ENCODE data around the gene C2orf78.
A peak's percentile ranks its signal among the peaks of the same experiment; 100 is the strongest.

The C2orf78 gene

DNA sequence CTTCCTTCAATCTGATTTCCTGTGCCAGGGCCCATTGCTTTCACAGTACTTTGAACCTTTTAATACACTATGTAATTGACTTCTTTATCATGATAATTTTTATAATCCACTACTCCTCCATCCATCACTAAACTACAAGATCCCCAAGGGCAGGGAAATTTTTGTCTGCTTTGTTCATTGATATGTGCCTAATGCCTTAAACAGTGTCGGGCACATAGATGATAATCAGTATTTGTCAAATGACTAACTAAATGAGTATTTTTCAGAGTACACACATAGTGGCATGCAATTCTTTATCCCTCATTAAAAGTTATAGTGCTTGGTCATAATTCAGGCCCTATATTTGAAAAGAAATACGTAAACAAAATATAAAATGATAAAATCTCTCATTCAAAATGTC, 39.4 kb downstream of the C2orf78 start:
- Mint-ChIP-seq H3K36me3 (no peaks in the 10 kb centered on the region), H3K9me3 (no peaks in the 10 kb centered on the region), H3K27ac (no peak overlapping the region), H3K27me3 (no peaks in the 10 kb centered on the region), H3K4me1 (peaks cover 31% of the 10 kb centered on the region), H3K4me3 (no peak overlapping the region)

DNA sequence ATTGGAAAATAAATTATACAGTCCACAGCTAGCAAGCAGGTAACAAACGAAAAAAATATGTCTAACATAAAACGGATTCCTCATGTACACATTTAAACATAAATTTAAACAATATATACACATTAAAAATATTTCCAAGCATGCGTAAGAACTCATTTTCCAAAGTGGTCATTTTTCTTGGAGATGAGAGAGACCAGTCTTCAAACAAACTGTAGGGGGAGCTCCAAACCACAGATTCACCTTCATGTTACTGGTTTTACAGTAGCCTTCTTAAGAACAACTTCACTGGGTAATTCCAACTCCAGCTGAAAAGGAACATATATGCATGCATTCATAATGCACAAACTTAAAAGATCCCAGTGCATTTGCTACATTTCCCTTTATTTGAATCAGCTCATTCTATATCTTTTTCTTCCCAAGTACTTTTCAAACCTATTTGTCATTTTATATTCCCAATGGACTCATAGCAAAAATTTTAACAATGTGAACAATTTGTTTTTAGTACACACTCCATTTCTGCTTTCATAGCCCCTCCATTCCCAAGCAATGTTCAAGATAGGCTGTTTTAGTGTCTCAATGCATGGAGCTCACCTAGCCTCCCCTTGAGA, 40.0 kb downstream of the C2orf78 start:
- Mint-ChIP-seq H3K27ac (peak overlapping the region; percentile 35), H3K9me3 (no peaks in the 10 kb centered on the region), H3K27me3 (no peaks in the 10 kb centered on the region), H3K4me1 (peaks cover 35% of the 10 kb centered on the region), H3K4me3 (no peak overlapping the region), H3K36me3 (no peaks in the 10 kb centered on the region)

DNA sequence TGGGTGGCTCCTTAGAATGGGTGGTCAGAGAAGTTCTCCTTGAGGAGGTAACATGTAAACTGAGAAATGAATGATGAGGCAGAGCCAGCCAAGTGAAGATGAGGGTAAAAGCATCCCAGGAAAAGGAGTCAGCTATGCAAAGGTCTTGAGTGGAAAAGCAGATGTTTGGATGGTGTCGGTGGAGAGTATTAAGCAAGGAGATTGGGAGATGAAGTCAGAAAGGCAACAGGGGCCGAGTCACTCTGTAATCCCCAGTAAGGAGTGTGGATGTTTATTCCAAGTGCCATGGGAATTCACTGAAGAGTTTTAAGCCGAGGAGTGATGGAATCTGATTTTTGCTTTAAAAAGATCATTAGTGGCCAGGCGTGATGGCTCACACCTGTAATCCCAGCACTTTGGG, 41.4 kb downstream of the C2orf78 start:
- Mint-ChIP-seq H3K36me3 (peaks cover 4% of the 10 kb centered on the region), H3K27ac (no peak overlapping the region), H3K9me3 (no peaks in the 10 kb centered on the region), H3K4me1 (peaks cover 48% of the 10 kb centered on the region), H3K27me3 (no peaks in the 10 kb centered on the region), H3K4me3 (no peak overlapping the region)

DNA sequence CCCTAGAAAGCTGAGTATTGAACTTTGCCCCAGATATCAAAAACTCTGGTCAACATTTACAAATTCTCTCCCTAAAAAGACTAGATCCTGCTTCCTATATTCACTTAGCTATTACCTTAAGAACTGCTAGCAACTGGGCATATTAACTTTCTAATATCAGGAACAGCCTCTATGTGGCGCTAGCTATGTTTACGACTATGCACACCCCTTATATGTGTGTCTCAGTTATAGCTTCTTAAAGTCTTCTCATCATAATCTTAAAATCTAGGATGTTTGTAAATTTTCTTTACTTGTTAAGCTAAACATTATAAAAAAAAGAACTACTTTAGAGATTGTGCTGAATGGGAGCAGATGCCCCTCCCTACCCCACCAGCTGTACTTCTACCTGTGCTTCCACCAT, 43.0 kb downstream of the C2orf78 start:
- Mint-ChIP-seq H3K27me3 (no peaks in the 10 kb centered on the region), H3K4me1 (peaks cover 52% of the 10 kb centered on the region), H3K27ac (peak overlapping the region; percentile 84), H3K4me3 (peak overlapping the region; percentile 94), H3K9me3 (no peaks in the 10 kb centered on the region), H3K36me3 (peaks cover 6% of the 10 kb centered on the region)

DNA sequence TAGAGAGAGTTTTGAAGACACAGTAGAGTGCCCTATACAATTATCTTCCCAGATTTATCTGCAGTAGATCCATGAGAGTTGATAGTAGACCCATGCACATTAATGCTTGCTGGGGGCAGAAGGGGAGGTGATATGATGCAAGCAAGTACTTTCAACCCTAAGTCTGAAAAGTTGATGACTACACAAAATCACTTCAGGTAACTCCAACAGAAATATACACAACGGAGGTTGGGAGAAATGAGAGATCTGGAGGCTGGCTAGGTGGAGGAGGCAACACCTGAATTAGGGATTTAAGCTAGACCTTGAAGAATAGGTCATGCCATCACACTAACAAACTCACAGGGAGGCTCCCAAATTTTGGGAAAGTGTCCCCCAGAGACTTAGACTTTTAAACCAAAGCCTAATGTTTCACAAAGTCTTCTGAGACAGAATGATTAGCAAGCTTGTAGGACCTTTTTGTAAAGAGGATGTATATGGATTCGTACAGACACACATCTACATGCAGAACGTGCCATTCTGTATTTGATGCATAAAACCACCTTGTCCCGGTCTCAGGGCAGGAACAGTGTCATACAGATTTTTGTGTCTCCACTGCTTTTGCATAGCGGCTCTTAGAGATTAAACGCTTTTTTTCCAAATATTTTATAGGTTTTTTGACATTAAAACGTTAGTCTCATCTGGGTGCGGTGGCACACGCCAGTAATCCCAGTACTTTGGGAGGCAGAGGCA, 43.8 kb downstream of the C2orf78 start:
- peaks cover 5% of the 10 kb centered on the region for H3K9me3 Mint-ChIP-seq
- peaks cover 12% of the 10 kb centered on the region for H3K36me3 Mint-ChIP-seq
- no peaks in the 10 kb centered on the region for H3K27me3 Mint-ChIP-seq
- peak overlapping the region; percentile 84 for H3K27ac Mint-ChIP-seq
- H3K4me3 Mint-ChIP-seq, result peak overlapping the region; percentile 94
- peaks cover 58% of the 10 kb centered on the region for H3K4me1 Mint-ChIP-seq

DNA sequence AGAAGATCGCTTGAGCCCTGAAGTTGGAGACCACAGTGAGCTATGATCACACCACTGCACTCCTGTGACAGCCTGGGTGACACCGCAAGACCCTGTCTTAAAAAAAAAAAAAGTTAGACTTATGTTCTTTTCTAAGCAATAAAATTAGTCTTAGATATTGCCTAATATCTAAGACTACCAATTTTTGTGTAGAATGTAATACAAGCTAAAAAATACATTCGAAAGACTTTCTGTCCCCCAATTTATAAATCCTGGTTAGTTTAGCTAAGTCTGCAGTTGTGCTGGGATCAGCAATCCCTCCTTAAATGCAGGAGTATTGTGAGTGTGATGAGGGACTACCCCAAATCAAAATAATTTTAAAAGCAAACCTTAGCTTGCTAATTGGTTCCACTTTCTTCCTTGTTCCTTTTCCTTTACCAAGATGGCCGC, 44.4 kb downstream of the C2orf78 start:
- no peaks in the 10 kb centered on the region for H3K27me3 Mint-ChIP-seq

DNA sequence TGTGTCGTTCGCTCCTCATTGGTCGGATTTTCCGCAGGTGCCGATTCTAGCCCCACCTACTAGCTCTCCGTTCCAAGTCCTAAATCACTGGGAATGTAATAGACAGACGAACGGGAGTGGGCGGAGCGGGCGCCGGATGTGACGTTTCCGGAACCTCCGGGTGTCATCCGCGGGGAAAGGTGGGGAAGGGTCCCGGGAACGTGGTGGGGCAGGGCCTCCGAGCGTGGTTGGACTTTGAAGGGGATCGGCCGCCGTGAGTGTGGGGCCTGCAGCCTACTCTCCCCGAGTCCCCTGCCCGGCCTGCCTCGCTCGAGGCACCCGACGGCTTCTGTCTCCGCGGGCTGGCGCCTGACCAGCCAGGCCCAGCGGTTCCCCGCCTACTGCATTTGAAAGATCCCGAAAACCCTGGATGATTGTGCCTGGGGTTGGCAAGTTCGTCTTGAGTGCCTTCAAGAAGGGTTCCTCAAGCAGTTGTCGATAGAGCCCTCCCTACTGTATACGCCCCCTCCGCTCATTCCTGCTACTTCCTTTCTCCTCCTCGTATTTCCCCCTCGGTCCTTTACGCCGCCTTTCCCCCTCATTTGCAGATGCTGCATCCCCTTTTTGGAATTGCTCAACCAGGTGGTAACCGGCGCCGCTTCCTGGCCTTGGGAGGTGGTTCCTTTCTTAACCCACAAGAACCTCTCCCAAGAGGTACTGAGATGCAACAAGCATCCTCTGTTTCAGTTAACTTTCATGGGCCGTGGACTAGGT, 45.0 kb downstream of the C2orf78 start, which contains the start of gene STAMBP:
STAMBP (plus strand) TSS at position 144 of the 753 bp plus-strand sequence. CDS start 1,896 bp downstream, outside the sequence.
- Mint-ChIP-seq H3K27me3 (no peaks in the 10 kb centered on the region), H3K4me1 (peaks cover 62% of the 10 kb centered on the region), H3K9me3 (peaks cover 5% of the 10 kb centered on the region), H3K4me3 (peak within 1 kb of the TSS; percentile 94), H3K36me3 (peaks cover 12% of the 10 kb centered on the region), H3K27ac (peak within 1 kb of the TSS; percentile 100)

More for the DNA sequence above, 44.4 kb downstream of the C2orf78 start:
- Mint-ChIP-seq H3K4me3 (peak overlapping the region; percentile 94), H3K27ac (peak overlapping the region; percentile 100), H3K36me3 (peaks cover 12% of the 10 kb centered on the region), H3K4me1 (peaks cover 61% of the 10 kb centered on the region), H3K9me3 (peaks cover 5% of the 10 kb centered on the region)

DNA sequence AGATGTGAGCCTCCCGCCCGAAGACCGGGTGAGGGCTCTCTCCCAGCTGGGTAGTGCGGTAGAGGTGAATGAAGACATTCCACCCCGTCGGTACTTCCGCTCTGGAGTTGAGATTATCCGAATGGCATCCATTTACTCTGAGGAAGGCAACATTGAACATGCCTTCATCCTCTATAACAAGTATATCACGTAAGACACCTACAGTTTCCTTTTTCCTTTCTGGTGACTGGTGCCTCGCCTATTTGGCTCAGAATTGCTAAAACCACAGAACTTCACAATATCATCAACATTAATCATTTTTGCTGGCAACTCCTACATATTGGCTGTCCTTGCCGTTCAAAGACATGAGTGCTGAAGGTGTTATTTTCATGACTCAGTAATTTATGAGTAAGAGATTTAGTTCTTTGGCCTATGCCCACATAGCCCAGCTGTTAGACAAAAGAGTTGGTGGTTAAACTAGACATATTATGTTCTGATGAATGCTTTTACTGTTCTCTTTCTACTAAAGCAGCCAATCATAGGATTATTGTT, 47.0 kb downstream of the C2orf78 start:
- Mint-ChIP-seq H3K36me3 (peaks cover 19% of the 10 kb centered on the region), H3K27ac (peak overlapping the region; percentile 100), H3K27me3 (no peaks in the 10 kb centered on the region), H3K4me3 (peak overlapping the region; percentile 94), H3K4me1 (peaks cover 62% of the 10 kb centered on the region), H3K9me3 (peaks cover 5% of the 10 kb centered on the region)

DNA sequence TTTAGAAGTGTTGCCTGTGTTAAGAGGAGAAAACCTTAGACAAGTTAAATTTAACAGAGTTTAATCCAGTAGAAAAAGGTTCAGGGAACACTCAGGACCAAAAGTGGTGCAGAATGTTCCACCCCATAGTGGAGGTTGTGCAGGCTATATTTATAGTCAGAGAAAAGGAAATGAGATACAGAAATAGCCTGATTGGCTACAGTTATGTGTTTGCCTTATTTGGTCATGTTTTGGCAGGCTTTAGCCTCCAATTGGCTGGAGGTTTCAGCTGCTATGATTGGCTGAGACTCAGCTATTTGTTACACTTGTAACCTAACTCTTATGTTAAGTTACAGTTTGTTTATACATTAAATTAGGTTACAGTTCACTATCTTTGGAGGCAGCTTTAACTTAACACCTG, 48.9 kb downstream of the C2orf78 start:
- H3K36me3 Mint-ChIP-seq, result peaks cover 19% of the 10 kb centered on the region
- peak overlapping the region; percentile 96 for H3K27ac Mint-ChIP-seq
- H3K27me3 Mint-ChIP-seq, result no peaks in the 10 kb centered on the region
- peaks cover 59% of the 10 kb centered on the region for H3K4me1 Mint-ChIP-seq
- H3K9me3 Mint-ChIP-seq, result peaks cover 5% of the 10 kb centered on the region
- no peak overlapping the region for H3K4me3 Mint-ChIP-seq

DNA sequence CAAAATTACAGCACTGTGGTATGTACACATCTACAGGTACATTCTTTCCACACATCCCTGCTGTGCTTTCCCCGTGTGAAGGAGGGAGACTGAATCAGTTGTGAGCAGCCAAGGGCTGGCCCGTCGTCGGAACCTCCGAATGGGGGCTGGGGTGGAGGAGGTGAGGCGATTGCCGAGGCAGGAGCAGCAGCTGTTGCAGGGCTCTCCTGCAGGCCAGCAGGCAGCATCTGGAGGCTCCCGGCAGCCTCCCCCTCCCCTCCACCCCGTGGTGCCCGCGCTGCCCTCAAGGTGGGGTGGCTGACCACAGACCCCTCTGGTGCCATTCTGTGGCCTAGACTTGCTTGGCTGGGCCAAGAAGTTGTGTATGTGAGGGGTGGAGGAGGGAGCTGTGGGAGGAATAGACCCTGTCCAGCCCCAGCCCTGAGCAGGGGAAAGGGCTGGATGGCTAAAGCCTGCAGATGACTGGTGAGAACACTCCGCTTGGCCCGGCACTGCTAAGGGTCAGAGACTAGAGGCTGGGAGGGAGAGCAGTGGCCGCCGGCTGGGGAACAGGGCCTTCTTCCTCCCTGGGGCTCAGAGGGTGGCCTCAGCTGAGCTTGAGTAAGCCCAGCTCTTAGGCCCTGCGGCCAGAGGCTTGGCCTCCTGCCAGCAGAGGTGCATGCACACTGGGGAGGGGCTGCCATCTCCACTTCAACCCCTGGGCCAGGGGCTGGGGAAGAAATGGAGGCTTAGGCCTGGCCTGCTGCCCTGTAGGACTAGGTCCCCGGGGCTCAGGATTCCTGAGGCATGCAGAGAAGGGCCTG, 52.4 kb downstream of the C2orf78 start:
- peaks cover 5% of the 10 kb centered on the region for H3K9me3 Mint-ChIP-seq
- H3K27me3 Mint-ChIP-seq, result no peaks in the 10 kb centered on the region
- no peak overlapping the region for H3K4me3 Mint-ChIP-seq
- H3K27ac Mint-ChIP-seq, result no peak overlapping the region
- H3K36me3 Mint-ChIP-seq, result peaks cover 13% of the 10 kb centered on the region
- peaks cover 55% of the 10 kb centered on the region for H3K4me1 Mint-ChIP-seq

DNA sequence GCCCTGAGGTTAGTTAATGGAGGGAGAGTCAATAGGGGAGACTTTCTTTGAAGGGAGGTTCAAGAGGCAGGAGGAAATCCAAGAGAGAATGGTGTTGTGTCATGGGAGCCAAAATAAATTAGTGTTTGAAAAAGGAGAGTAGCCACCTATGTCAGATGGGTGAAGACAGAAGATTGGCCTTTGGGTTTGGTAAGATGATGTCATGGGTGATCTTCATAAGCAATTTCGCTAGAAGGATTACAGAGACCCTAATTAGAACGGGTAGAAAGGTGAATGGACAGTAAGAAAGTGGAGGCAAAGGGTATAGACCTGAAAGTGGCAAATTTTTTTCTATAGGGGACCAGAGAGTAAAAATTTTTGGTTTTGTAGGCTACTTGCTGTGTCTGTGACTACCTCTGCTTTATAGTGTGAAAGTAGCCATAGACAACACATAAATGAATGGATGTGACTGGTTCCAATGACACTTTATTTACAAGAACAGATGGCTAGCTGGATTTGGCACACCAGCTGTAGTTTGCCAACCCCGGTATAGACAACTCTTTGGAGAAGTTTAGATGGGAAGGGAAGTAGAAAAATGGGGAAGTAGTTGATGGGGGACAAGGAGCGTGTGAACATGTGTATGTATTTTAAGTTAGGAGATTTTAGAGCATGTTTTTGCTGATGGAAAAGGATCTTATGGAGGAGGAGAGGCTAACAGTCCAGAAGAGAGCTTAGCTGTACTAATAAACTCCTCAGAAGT, 54.0 kb downstream of the C2orf78 start:
- no peaks in the 10 kb centered on the region for H3K9me3 Mint-ChIP-seq
- H3K36me3 Mint-ChIP-seq, result peaks cover 7% of the 10 kb centered on the region
- peaks cover 49% of the 10 kb centered on the region for H3K4me1 Mint-ChIP-seq
- peak overlapping the region; percentile 38 for H3K27ac Mint-ChIP-seq
- H3K27me3 Mint-ChIP-seq, result no peaks in the 10 kb centered on the region
- H3K4me3 Mint-ChIP-seq, result no peak overlapping the region

DNA sequence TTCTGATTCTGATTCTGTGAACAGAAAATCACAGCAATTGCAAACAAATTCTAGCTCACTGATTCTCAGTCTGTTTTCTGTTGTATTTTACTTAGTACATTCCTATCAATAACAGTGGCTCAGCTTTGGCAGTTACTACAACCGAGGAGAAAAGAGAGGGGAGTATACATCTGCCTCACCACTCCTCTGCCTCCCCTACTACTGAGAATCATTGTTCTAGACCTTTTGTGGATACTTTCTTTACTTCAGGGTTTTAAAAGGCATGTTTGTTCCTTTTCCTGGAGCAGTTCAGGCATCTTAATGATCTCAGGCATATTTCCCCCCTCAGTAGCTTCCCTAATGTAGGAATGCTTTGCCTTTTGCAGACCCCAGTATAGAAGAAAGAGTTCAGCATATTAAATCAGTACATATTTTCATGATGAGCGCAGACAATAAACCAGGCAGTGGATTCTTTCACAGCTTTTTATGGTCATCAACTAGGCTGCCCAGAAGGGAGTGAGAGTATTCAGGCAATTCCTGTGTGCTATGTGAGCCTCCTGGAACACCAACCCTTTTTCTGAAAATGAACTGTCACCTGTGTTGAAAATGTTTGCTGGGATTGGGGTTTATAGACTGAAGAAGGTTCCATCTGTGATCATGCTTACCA, 55.0 kb downstream of the C2orf78 start:
- H3K4me3 Mint-ChIP-seq, result no peak overlapping the region
- H3K27ac Mint-ChIP-seq, result peak overlapping the region; percentile 25
- H3K36me3 Mint-ChIP-seq, result peaks cover 7% of the 10 kb centered on the region
- no peaks in the 10 kb centered on the region for H3K9me3 Mint-ChIP-seq
- H3K4me1 Mint-ChIP-seq, result peaks cover 49% of the 10 kb centered on the region
- H3K27me3 Mint-ChIP-seq, result no peaks in the 10 kb centered on the region

DNA sequence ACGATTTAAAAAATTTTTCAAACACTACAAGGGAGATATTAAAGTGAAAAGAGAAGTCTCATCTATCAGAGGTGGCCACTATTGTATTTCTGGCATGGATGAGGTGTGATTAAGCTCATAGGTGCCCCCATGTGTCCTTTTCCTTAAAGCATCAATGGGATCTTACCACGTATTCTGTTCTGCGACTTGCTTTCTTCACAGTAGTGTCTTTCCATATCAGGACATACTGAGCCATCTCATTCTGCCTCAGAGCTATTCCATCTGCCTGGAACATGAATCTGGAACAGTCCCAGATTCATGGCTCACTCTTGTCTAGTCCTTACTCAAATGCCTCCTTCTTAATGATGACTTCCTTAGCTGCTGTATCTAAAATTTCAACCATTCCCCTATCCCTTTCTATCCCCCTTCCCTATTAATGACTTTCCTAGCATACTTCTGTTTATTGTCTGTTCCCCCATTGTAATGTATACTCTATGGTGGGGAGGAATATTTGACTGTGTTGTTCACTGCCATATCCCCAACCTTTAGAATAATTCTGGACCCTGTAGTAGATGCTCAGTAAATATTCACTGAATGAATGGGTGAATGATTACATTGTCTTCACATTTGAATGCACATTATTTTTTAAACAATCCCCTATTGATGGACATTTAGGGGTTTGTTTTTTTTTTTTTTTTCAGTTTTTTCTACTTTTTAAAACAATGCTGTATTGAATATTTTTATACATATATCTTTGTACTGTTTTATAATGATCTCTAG, 55.8 kb downstream of the C2orf78 start:
- H3K36me3 Mint-ChIP-seq, result peaks cover 4% of the 10 kb centered on the region
- H3K27me3 Mint-ChIP-seq, result no peaks in the 10 kb centered on the region
- peaks cover 47% of the 10 kb centered on the region for H3K4me1 Mint-ChIP-seq
- no peak overlapping the region for H3K4me3 Mint-ChIP-seq
- H3K27ac Mint-ChIP-seq, result no peak overlapping the region
- no peaks in the 10 kb centered on the region for H3K9me3 Mint-ChIP-seq
